ENCODE data around the gene SEZ6L2. TPM values are rescaled to one million over a fixed set of nuclear protein-coding genes. Genes with fewer than 3 reads are reported as not detected.

The SEZ6L2 gene
- 9.9 and 11.2 TPM in 2 replicates for total RNA-seq

DNA sequence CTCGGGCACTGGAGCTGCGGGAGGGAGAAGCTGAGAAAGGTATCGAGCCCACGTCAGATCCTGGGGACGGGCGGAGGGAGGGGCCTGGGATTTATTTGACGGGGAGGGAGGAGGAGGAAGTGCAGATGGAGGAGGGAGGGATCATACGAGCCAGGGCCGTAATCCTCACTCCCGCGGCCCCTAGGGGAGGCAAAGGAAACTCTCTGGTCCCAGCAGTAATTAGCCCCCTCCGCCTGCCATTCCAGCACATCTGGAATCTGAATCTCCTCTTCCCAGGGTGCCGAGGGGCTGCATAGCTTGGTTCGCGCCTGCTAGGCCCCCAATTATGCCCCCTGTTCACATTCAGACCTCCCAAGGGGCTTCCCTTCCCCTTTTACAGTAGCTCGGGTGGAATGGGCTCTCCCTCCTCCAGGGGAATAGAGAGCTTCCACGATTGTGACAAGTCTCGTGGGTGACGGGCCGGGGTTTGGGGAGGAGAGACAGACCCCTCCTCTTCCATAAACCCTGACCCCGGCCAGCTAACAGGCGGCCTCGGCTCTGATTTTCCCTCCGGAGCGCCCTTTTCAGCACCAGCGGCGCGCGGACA, at the start of gene SEZ6L2:
SEZ6L2 (minus strand) TSS at position 35 of the 586 bp plus-strand sequence. CDS start 531 bp downstream, outside the sequence.

DNA sequence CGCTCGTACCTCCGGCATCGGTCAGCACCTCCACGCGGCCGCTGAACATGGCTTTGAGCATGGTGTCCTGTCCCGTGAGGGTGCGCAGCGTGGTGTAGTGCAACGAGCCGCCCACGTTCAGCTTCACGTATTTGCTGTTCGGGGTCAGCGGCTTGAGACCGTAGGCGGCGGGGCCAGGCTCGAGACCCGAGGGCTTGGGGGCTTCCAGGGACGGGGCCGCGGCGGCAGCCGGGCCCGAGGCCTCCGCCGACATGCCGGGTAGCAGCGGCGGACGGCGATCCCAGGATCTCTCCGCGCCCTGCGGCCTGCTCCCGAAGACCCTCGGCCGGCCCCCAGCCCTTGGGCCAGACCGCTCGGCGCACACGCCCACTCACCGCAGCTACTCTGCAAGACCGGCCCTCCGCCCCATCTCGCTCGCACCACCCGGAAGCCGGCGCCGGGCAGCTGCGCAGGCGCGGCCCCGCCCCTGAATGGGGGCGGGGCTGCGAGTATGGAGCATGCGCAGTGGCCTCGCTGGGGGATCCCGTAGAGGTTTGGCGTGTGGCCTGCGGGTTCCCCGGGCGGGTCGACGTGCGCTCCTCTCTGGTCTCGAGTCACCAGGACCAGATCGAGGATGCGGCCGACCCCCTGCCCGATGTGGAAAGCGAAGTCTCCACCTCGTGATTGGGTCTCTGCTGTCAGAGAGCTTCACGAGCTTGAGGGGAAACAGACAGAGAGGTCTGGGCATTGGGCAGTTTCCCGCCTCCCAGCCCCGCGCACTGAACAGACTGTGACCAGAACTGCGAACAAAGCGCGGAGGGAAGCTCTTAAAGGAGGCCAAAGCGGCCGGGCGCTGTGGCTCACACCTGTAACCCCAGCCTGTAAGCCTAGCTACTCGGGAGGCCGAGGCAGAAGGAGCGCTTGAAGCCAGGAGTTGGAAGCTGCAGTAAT, 26.7 kb upstream of the SEZ6L2 start, which contains the start of gene KCTD13:
KCTD13 (minus strand) TSS at position 446 of the 930 bp plus-strand sequence; CDS start at position 253, 193 bp downstream.

DNA sequence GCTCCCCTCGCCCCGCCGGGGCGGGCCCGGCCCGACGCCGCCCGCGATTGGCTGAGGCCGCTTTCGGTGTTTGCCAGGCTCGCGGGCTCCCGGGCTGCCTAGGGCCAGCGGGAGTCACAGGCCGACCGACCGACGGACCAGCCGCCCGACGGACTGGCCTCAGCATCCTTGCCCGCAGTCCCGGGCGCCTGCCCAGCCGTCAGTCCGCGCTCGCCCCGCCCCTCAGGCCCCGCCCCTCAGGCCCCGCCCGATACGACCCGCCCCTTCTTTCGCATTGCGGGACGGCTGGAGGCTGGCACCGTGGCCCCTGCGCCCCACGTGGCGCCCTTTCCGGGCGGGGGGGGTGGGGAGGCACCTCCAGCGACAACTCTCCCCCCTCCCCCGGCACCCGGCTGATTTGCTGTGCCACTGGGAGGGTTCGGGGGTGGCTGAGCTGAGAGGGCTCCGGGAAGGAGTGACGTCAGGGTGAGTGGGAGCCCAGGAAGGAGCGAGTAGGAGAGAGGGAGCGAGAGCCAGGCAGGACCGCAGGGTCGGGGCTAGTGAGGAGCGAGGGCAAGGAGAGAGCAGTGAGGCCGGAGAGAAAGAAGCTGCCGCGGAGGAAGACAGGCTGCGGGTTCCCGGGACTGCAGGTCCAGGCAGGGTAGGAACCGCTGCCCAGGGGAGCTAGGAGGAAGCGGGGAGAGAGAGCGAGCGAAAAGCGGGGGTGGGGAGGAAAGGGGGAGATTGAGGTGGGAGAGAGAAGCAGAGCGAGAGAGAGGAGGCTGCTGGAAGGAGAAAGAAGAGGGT, 945 bp upstream of the SEZ6L2 start, which contains the start of gene ASPHD1:
ASPHD1 (plus strand) TSS at position 387 of the 786 bp plus-strand sequence. CDS start 484 bp downstream, outside the sequence.

DNA sequence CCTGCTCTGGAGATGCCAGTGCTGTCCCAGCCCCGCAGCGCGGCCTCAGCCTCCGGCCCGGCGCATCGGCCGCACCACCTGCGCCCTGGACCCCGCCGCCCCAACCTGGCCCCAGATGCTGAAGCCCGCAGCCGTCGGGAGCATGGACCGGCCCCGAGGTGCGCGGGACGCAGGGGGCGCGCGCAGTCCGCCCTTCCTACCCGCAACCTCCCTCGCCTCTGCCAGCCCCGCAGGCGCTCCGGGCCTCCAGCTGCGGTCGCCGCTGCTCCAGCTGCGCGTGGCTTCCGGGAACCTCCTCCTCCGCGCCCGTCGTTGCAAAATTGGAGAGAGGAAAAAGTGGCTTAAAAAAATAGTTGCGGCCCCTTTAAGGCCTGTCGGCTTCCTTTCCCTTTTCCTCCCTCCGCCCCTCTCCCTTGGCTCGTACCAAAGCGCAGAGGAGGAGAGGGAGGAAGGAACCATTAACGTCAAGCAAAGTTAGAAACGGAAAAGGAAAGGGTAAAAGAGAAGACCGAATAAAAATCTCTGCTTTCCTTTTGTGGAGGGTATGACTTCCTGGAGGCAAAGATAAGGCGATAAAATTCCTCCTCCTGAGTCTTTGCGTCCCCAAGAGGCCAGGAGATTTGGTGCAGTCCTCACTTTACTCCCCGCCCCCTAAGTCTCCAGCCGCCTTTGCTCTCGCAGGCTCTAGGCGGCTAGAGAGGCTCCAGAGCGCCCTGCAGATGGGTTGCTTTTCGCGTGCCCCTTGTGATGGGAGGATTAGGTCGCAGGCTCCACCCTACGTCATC, 36.3 kb downstream of the SEZ6L2 start, which contains the start of gene CDIPT:
CDIPT (minus strand) TSS at position 343 of the 785 bp plus-strand sequence. CDS start 369 bp downstream, outside the sequence.

Other genes starting within 250 kb of the SEZ6L2 start
- not detected in 2 replicates for gene SPN, start 236.3 kb downstream of the SEZ6L2 start, total RNA-seq
- gene QPRT, start 220.4 kb downstream of the SEZ6L2 start, total RNA-seq, result 1.2 and 2.7 TPM in 2 replicates
- gene C16orf54, start 153.6 kb downstream of the SEZ6L2 start, total RNA-seq, result not detected in 2 replicates
- gene ZG16, start 121.3 kb downstream of the SEZ6L2 start, total RNA-seq, result not detected in 2 replicates
- gene KIF22, start 108.8 kb downstream of the SEZ6L2 start, total RNA-seq, result 51.3 and 68.9 TPM in 2 replicates
- gene MAZ, start 93.0 kb downstream of the SEZ6L2 start, total RNA-seq, result 160 and 240 TPM in 2 replicates
- not detected in 2 replicates for gene PRRT2, start 87.4 kb downstream of the SEZ6L2 start, total RNA-seq
- gene PAGR1, start 83.4 kb downstream of the SEZ6L2 start, total RNA-seq, result 49.9 and 54.9 TPM in 2 replicates
- 91.0 and 99.4 TPM in 2 replicates for gene MVP, start 79.1 kb downstream of the SEZ6L2 start, total RNA-seq
- gene CDIPT, start 36.3 kb downstream of the SEZ6L2 start, total RNA-seq, result 56.8 and 68.1 TPM in 2 replicates
- 5.4 and 9.3 TPM in 2 replicates for gene ASPHD1, start 938 bp upstream of the SEZ6L2 start, total RNA-seq
- gene KCTD13, start 26.7 kb upstream of the SEZ6L2 start, total RNA-seq, result 9.0 and 11.5 TPM in 2 replicates
- gene TMEM219, start 62.5 kb upstream of the SEZ6L2 start, total RNA-seq, result 86.8 and 109 TPM in 2 replicates
- gene TAOK2, start 74.3 kb upstream of the SEZ6L2 start, total RNA-seq, result 37.1 and 37.2 TPM in 2 replicates
- 7.5 and 8.9 TPM in 2 replicates for gene HIRIP3, start 96.1 kb upstream of the SEZ6L2 start, total RNA-seq
- 49.0 and 66.1 TPM in 2 replicates for gene INO80E, start 96.7 kb upstream of the SEZ6L2 start, total RNA-seq
- gene DOC2A, start 111.5 kb upstream of the SEZ6L2 start, total RNA-seq, result 0.71 TPM in 1 of 2 replicates, not detected in the other
- not detected in 2 replicates for gene C16orf92, start 123.6 kb upstream of the SEZ6L2 start, total RNA-seq
- 0.14 TPM in 1 of 2 replicates, not detected in the other for gene TLCD3B, start 131.7 kb upstream of the SEZ6L2 start, total RNA-seq
- gene ALDOA, start 166.2 kb upstream of the SEZ6L2 start, total RNA-seq, result 2,269 and 2,487 TPM in 2 replicates
- gene PPP4C, start 176.4 kb upstream of the SEZ6L2 start, total RNA-seq, result 87.6 and 119 TPM in 2 replicates
- 1.2 and 3.3 TPM in 2 replicates for gene TBX6, start 192.4 kb upstream of the SEZ6L2 start, total RNA-seq
- gene YPEL3, start 196.7 kb upstream of the SEZ6L2 start, total RNA-seq, result 16.1 and 21.9 TPM in 2 replicates
- 4.4 and 7.9 TPM in 2 replicates for gene GDPD3, start 214.0 kb upstream of the SEZ6L2 start, total RNA-seq
- gene MAPK3, start 223.7 kb upstream of the SEZ6L2 start, total RNA-seq, result 62.0 and 62.1 TPM in 2 replicates